AG04449 (cell line): ENCODE results near the gene TMTC3.
"Not testable (repeated sequence)": the region's sequence is repeated elsewhere in the genome, so short reads cannot be mapped to it uniquely, and the experiment has no call there.

Experiments
- CTCF ChIA-PET: fragments of 350-600 bp; formaldehyde crosslinking; extraction: SDS; loops from one replicate; lab custom pipeline; 2021; ENCODE audit warnings: antibody characterized with exemption; lab: Yijun Ruan, JAX
- POLR2A ChIA-PET: fragments of 400-600, 350-600 bp; formaldehyde crosslinking; extraction: SDS; loops from one replicate; lab custom pipeline; 2020; ENCODE audit warnings: antibody characterized with exemption, inconsistent platforms; lab: Yijun Ruan, JAX
- DNase-seq: peaks from one replicate; pipeline ENCODE4 v3.0.0-alpha.2; 2010; ENCODE audit warnings: low read depth, low spot score
- H3K4me3 ChIP-seq: 2 replicates; pipeline ENCODE4 v1.5.1; 2011; ENCODE audit warnings: low read depth, mild to moderate bottlenecking, control low read depth, low read length
- TF ChIP-seq, protein P1 (sequence below): IDR thresholded peaks from one replicate; pipeline ENCODE4 v1.5.1; 2011; ENCODE audit warnings: mild to moderate bottlenecking, moderate library complexity, low read length, control low read depth, inconsistent platforms; ENCODE audit not compliant: insufficient read depth; ENCODE audit errors: missing control alignments

TMTC3 gene

DNA sequence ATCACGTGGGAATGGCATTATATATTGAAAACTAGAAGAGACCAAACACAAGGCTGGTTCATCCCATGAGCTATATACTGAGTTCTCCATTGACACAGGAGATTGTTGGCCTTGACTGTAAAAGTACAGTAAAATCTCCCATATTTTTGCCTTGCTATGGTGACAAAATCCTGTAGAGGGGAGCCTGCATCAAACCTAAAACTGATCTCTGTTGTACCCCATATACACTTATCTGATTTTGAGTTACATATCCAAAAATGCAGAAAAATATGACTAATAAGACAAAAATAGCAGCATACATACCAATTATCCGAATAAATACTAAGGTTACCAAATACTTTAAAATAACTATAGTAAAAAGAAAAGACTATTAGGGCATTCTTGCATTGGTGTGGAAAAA is 60.4 kb downstream of the TMTC3 start:
- POLR2A ChIA-PET: interaction anchor here (0.6 kb wide), 1 partner anchor 378 kb away, joined by 4 read pairs; no protein-coding TSS in a partner anchor
- no peak overlapping the region for H3K4me3 ChIP-seq
- no peak for DNase-seq
- CTCF ChIA-PET: no interaction called here
- TF ChIP-seq, protein P1, sequence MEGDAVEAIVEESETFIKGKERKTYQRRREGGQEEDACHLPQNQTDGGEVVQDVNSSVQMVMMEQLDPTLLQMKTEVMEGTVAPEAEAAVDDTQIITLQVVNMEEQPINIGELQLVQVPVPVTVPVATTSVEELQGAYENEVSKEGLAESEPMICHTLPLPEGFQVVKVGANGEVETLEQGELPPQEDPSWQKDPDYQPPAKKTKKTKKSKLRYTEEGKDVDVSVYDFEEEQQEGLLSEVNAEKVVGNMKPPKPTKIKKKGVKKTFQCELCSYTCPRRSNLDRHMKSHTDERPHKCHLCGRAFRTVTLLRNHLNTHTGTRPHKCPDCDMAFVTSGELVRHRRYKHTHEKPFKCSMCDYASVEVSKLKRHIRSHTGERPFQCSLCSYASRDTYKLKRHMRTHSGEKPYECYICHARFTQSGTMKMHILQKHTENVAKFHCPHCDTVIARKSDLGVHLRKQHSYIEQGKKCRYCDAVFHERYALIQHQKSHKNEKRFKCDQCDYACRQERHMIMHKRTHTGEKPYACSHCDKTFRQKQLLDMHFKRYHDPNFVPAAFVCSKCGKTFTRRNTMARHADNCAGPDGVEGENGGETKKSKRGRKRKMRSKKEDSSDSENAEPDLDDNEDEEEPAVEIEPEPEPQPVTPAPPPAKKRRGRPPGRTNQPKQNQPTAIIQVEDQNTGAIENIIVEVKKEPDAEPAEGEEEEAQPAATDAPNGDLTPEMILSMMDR: no peak

DNA sequence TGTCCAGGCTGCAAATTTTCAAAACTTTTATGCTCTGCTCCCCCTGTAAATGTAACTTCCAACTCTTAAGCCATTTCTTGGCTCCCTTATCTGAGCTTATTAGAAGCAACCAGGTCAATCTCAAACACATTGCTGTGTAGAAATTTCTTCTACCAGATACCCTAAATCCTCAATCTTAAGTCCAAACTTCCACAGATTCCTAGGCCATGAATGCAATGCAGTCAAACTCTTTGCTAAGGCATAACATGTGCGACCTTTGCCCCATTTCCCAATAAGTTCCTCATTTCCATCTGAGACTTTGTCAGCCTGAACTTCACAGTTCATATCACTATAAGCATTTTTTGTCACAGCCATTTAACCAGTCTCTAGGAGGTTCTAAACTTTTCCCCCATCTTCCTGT is 64.5 kb downstream of the TMTC3 start:
- CTCF ChIA-PET: no interaction called here
- no peak overlapping the region for H3K4me3 ChIP-seq
- peak; percentile 12 for DNase-seq
- POLR2A ChIA-PET: no interaction called here
- TF ChIP-seq, protein P1: no peak

DNA sequence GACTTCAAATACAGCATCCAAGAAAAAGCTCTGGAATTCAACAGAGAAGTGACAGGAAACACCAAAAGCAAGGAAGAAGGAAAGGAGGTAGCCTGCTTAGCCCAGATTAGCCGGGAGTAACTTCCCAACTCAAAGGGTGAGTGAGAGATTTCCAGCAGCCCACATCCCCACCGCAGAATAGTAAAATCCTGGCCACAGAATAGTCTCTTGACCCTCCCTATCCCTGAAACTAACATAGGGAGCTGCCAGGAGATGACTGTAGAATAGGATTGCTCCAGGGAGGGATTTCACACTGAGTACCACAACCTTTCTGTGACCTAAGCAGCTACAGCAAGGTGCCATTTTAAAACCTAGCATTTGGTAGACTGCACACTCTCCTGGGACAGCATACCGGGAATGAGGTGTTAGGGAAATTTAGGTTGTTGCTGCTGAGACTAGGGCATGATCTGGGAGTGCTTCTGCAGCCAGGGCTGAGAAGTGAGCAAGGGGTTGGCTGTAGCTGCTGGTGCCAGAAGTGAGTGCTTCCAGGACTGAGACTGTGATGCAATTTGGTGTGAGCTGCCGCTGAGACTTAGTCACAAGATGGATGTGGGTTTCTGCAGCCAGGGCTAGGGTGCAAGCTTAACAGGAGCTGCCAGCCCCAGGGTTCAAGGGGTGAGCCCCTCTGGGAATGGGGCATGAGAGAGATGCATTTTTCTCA is 66.0 kb downstream of the TMTC3 start:
- CTCF ChIA-PET: no interaction called here
- no peak overlapping the region for H3K4me3 ChIP-seq
- no peak for DNase-seq
- POLR2A ChIA-PET: no interaction called here
- TF ChIP-seq, protein P1: no peak

DNA sequence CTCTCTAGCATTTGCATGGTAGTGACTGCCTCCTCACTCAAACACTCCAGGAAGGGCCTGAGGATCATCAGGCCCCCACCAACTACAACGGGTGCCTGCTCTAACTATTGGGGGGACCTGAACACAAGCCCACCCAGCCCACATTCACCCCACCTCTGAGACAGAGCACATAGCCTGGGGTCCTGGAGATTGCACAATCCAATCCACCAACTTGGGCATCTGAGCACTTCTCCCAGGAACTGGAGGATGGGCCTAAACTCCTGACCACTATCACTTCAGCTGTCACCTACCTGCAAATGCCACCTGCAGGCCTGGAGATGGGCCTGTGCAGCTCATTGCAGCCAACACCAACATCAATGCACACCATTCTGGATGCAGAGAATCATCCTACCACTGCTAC is 66.6 kb downstream of the TMTC3 start:
- DNase-seq: no peak
- ChIA-PET POLR2A (no interaction called here), CTCF (no interaction called here)
- no peak overlapping the region for H3K4me3 ChIP-seq
- TF ChIP-seq, protein P1: no peak

DNA sequence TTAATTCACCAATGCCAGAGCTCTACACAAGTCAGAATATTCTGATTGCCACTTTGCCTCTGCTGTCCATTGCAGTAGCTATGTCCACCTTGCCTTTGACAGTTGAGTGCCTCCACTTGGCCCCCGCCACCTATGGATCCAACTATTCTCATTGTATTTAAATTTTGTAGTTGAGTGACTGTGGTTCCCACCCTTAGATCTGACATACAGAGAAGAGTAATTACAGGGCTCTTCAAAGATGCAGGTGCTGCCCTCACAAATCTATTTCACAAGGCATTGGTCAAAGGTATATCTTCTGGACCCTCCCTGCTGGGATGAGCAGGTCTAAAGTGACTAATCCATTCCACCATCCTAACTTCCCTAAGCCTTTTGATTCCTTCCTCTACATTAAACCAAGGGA is 68.2 kb downstream of the TMTC3 start:
- CTCF ChIA-PET, DNase-seq, POLR2A ChIA-PET, H3K4me3 ChIP-seq: not testable (repeated sequence)

DNA sequence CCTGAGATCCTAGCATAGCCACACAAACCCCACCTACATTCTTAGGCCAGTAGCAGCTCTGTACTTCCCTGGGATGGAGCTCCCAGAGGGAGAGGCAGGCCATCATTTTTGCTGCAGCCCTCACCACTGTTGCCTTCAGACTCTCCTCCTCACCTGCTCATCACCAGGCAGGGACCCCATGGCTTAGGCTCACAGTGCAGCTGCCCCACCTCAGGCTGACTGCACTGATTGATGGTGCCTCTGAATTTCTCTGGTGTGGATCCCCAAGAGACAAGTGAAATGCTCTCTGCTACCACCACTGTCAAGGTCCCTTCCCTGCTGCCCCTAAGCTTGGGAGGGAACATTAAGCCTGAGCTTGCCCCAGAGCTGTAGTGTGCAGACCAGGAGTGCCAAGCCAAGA is 76.2 kb downstream of the TMTC3 start:
- TF ChIP-seq, protein P1: no peak
- no peak overlapping the region for H3K4me3 ChIP-seq
- ChIA-PET POLR2A (no interaction called here), CTCF (no interaction called here)
- no peak for DNase-seq

DNA sequence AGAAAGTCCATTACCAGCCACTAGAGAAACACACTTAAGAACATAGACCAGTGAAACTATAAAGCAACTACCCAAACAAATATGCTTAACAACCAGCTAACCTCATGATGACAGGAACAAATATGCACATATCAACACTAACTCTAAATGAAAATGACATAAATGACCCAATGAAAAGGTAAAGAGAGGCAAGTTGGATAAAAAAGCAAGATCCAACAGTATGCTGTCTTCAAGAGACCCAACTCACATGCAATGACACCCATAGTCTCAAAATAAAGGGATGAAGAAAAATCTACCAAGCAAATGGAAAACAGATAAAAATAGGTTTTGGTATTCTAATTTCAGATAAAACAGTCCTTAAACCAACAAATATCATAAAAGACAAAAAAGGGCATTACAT is 77.8 kb downstream of the TMTC3 start:
- no peak overlapping the region for H3K4me3 ChIP-seq
- no peak for DNase-seq
- CTCF ChIA-PET: no interaction called here

More for the DNA sequence above, 77.8 kb downstream of the TMTC3 start:
- TF ChIP-seq, protein P1: no peak
- POLR2A ChIA-PET: no interaction called here
